ENCODE results near the gene FSTL3.

DNA sequence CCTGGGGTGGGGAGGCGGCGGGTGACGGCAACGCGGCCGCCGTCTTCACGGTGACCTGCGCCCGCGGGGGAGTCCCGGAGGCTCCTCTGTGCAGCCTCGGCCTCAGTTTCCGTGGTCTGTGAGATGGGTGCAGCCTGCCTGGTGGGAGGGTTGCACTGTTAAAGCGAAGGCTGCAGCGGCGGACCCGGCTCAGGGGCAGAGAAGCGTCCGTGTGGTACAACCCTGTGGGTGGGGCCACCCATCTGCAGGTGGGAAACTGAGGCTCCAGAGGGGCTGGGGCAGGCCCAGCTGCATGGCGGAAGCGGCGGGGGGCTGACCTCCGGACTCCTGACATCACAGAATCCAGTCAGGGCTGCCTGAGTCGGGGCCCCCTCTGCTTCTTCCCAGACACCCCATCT, 36.0 kb upstream of the FSTL3 start:
- TF ChIP-seq, protein P1, sequence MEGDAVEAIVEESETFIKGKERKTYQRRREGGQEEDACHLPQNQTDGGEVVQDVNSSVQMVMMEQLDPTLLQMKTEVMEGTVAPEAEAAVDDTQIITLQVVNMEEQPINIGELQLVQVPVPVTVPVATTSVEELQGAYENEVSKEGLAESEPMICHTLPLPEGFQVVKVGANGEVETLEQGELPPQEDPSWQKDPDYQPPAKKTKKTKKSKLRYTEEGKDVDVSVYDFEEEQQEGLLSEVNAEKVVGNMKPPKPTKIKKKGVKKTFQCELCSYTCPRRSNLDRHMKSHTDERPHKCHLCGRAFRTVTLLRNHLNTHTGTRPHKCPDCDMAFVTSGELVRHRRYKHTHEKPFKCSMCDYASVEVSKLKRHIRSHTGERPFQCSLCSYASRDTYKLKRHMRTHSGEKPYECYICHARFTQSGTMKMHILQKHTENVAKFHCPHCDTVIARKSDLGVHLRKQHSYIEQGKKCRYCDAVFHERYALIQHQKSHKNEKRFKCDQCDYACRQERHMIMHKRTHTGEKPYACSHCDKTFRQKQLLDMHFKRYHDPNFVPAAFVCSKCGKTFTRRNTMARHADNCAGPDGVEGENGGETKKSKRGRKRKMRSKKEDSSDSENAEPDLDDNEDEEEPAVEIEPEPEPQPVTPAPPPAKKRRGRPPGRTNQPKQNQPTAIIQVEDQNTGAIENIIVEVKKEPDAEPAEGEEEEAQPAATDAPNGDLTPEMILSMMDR (conservative IDR thresholded peaks at IDR 0.05): no peak
- TF ChIP-seq EZH2 (IDR thresholded peaks at IDR 0.05; ENCODE audit: low read depth): no peak

Measured in PC-9 (cell line).